HUES64 (cell line): Measurements from ENCODE around the gene ABHD2. TPM values are rescaled to one million over a fixed set of nuclear protein-coding genes. Genes with fewer than 3 reads are reported as not detected.
"Not testable (repeated sequence)": the region's sequence is repeated elsewhere in the genome, so short reads cannot be mapped to it uniquely, and the experiment has no call there.

ENCODE experiments used
- H3K27ac ChIP-seq: 2 replicates; pipeline ENCODE4 v1.7.0; 2013; ENCODE audit warnings: low read depth, low read length, inconsistent platforms
- H3K27me3 ChIP-seq: 2 replicates; pipeline ENCODE4 v1.6.1; 2013; ENCODE audit warnings: mild to moderate bottlenecking, low read length; ENCODE audit not compliant: insufficient read depth
- H3K36me3 ChIP-seq: 2 replicates; pipeline ENCODE4 v1.6.1; 2013; ENCODE audit warnings: mild to moderate bottlenecking, low read length; ENCODE audit not compliant: insufficient read depth
- H3K4me1 ChIP-seq: 2 replicates; pipeline ENCODE4 v1.6.1; 2013; ENCODE audit warnings: mild to moderate bottlenecking, low read length, moderate library complexity; ENCODE audit not compliant: insufficient read depth
- H3K4me3 ChIP-seq: 2 replicates; pipeline ENCODE4 v1.5.1; 2013; ENCODE audit warnings: mild to moderate bottlenecking, low read length, moderate library complexity
- H3K9ac ChIP-seq: 2 replicates; pipeline ENCODE4 v1.6.1; 2013; ENCODE audit warnings: mild to moderate bottlenecking, low read depth, low read length
- H3K9me3 ChIP-seq: 2 replicates; pipeline ENCODE4 v1.6.1; 2013; ENCODE audit warnings: low read depth, low read length; ENCODE audit not compliant: insufficient read depth
- WGBS: fragments of 150-250, 120-280 bp; methylation state at CpG from one replicate; pipeline ENCODE4 v1.1.7; 2013; ENCODE audit warnings: missing lambda C conversion rate; 5-methylcytosine and 5-hydroxymethylcytosine counted together
- polyA plus RNA-seq, 2 experiments: library from polyadenylated mRNA; stranded (reverse); fragments of 50-300 nt; gene quantifications; one replicate each; pipeline ENCODE4 v1.2.3, GENCODE V29; 2013

The ABHD2 gene, protein sequence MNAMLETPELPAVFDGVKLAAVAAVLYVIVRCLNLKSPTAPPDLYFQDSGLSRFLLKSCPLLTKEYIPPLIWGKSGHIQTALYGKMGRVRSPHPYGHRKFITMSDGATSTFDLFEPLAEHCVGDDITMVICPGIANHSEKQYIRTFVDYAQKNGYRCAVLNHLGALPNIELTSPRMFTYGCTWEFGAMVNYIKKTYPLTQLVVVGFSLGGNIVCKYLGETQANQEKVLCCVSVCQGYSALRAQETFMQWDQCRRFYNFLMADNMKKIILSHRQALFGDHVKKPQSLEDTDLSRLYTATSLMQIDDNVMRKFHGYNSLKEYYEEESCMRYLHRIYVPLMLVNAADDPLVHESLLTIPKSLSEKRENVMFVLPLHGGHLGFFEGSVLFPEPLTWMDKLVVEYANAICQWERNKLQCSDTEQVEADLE
- 9.1 TPM for polyA plus RNA-seq (2013, experiment 1 of 2)
- 8.4 TPM for polyA plus RNA-seq (2013, experiment 2 of 2)

GRCh38 chr15:89087830-89088604 is at the start of gene ABHD2:
TSS of gene ABHD2 (plus strand) at chr15:89088456. CDS start at chr15:89116328, 27,872 bp downstream.
- no peaks in the 10 kb centered on the region for H3K36me3 ChIP-seq
- H3K27me3 ChIP-seq = no peaks in the 10 kb centered on the region
- H3K9ac ChIP-seq = peak within 1 kb of the TSS; percentile 56
- peak within 1 kb of the TSS; percentile 79 for H3K4me3 ChIP-seq
- H3K9me3 ChIP-seq = no peaks in the 10 kb centered on the region
- H3K27ac ChIP-seq = peak within 1 kb of the TSS; percentile 70
- 2% methylated on average over 51 of the region's 51 CpGs for WGBS
- peaks cover 15% of the 10 kb centered on the region for H3K4me1 ChIP-seq

- WGBS = 94% methylated on average over 4 of the region's 5 CpGs
- H3K9ac ChIP-seq = no peak overlapping the region
Observed at GRCh38 chr15:89039142-89039541, 49.1 kb upstream of the ABHD2 start.

DNA sequence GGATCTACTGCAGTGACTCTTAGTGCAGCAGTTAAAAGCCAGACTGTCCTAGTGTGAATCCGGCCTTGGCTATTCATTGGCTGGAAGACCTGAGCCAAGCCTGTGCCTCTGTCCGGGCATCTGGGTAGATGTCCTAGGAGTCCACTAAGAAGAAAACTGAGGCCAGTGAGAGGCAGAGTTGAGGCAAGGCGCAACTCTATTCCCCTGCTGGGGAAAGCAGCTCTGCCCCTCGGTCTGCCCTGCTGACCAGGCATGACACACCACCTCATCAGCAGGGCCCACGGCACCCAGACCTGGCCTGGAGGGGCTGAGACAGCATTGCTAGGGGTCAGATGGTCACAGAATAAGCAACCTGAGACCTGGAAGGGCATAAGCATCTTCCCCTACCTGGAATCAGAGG is 46.7 kb upstream of the ABHD2 start:
- Histone ChIP-seq H3K4me1 (no peaks in the 10 kb centered on the region), H3K27ac (no peak overlapping the region), H3K36me3 (no peaks in the 10 kb centered on the region), H3K9me3 (no peaks in the 10 kb centered on the region), H3K9ac (no peak overlapping the region), H3K27me3 (no peaks in the 10 kb centered on the region), H3K4me3 (no peak overlapping the region)
- 96% methylated on average over 5 of the region's 5 CpGs for WGBS

More at GRCh38 chr15:89039142-89039541, 49.1 kb upstream of the ABHD2 start:
- Histone ChIP-seq H3K27ac (no peak overlapping the region), H3K9me3 (no peaks in the 10 kb centered on the region), H3K36me3 (no peaks in the 10 kb centered on the region), H3K4me3 (no peak overlapping the region), H3K27me3 (no peaks in the 10 kb centered on the region), H3K4me1 (no peaks in the 10 kb centered on the region)

DNA sequence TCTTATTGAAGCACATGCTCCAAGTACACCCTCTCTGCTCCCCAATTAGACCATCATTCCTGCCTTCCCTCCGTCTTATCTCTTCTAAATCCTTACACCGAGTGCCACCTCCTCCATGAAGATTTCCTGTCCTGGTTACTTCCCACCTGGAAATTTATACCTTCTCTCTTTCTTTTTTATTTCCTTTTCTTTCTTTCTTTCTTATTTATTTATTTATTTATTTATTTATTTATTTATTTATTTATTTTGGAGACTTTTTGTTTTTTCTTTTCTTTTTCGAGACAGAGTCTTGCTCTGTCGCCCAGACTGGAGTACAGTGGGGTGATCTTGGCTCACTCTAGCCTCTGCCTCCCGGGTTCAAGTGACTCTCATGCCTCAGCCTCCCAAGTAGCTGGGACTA is 45.9 kb upstream of the ABHD2 start:
- no peaks in the 10 kb centered on the region for H3K4me1 ChIP-seq
- no peaks in the 10 kb centered on the region for H3K27me3 ChIP-seq
- 97% methylated on average over 5 of the region's 5 CpGs for WGBS
- H3K36me3 ChIP-seq = no peaks in the 10 kb centered on the region
- no peak overlapping the region for H3K27ac ChIP-seq
- no peaks in the 10 kb centered on the region for H3K9me3 ChIP-seq
- H3K4me3 ChIP-seq = no peak overlapping the region
- H3K9ac ChIP-seq = no peak overlapping the region

DNA sequence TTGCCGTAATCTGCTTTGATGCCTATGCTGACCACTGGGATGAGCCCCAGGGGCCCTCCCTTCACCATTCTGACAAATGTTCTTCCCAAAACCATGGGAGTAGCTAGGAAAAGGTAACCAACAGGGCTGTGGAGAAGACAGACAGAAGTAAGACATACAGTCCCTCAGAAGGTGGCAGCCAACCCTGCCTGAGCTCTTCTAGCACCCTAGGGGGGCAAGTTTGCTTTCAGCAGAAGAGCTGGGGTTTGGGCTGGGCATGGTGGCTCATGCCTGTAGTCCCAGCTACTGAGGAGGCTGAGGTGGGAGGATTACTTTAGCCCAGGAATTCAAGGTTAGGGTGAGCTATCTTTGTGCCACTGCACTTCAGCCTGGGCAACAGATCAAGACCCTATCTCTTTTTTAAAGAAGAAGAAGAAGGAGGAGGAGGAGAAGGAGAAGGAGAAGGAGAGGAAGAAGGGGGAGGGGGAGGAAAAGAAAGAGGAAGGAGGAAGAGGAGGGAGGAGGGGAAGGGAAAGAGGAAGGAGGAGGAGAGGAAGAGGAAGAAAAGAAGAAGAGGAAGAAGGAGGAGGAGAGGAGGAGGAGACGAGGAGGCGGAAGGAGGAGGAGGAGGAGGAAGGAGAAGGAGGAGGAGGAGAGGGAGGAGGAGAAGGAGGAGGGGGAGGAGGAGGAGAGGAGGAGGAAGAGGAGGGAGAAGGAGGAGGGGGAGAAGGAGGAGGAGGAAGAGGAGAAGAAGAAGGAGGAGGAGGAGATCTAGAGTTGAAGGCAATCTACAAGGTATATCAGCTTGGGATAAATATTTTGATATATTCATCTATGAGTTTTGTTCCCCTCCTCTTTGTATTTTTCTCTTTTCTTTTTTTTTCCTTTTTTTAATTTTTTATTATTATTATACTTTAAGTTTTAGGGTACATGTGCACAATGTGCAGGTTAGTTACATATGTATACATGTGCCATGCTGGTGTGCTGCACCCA is 44.9 kb upstream of the ABHD2 start:
- Histone ChIP-seq H3K9me3 (no peaks in the 10 kb centered on the region), H3K9ac (no peak overlapping the region), H3K4me1 (no peaks in the 10 kb centered on the region), H3K4me3 (no peak overlapping the region), H3K27ac (no peak overlapping the region), H3K36me3 (no peaks in the 10 kb centered on the region), H3K27me3 (no peaks in the 10 kb centered on the region)
- 90% methylated on average over 3 of the region's 3 CpGs for WGBS

DNA sequence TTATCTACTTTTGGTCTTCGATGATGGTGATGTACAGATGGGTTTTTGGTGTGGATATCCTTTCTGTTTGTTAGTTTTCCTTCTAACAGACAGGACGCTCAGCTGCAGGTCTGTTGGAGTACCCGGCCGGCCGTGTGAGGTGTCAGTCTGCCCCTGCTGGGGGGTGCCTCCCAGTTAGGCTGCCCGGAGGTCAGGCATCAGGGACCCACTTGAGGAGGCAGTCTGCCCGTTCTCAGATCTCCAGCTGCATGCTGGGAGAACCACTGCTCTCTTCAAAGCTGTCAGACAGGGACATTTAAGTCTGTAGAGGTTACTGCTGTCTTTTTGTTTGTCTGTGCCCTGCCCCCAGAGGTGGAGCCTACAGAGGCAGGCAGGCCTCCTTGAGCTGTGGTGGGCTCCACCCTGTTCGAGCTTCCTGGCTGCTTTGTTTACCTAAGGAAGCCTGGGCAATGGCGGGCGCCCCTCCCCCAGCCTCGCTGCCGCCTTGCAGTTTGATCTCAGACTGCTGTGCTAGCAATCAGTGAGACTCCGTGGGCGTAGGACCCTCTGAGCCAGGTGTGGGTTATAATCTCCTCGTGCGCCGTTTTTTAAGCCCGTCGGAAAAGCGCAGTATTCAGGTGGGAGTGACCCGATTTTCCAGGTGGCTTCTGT is 39.1 kb upstream of the ABHD2 start:
- not testable (repeated sequence) for H3K27ac ChIP-seq, H3K9ac ChIP-seq, H3K4me1 ChIP-seq, H3K27me3 ChIP-seq, H3K4me3 ChIP-seq, H3K9me3 ChIP-seq, H3K36me3 ChIP-seq
- 51% methylated on average over 18 of the region's 21 CpGs for WGBS

DNA sequence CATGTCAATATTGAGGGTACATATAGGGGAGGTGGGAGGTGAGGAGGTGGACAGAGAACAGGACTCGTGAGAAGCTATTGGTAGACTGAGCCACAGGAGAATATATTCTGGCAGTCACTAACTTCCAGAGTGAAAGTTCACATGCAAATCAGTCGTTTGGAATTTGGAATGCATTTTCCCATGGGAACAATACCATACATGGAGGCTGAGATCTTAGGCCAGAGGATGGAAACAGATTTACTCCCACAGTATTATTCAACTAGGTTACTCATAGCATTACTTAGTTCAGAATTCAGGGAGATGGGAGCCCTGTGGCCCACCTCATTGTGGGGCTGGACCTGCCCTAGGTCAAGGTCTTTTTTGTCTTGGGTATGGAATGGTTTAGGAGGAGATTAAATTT is 36.4 kb upstream of the ABHD2 start:
- H3K9ac ChIP-seq = no peak overlapping the region
- no peaks in the 10 kb centered on the region for H3K27me3 ChIP-seq
- no peak overlapping the region for H3K27ac ChIP-seq
- no peaks in the 10 kb centered on the region for H3K36me3 ChIP-seq
- H3K4me1 ChIP-seq = no peaks in the 10 kb centered on the region
- no peaks in the 10 kb centered on the region for H3K9me3 ChIP-seq
- 88% methylated on average over 2 of the region's 2 CpGs for WGBS
- H3K4me3 ChIP-seq = no peak overlapping the region

DNA sequence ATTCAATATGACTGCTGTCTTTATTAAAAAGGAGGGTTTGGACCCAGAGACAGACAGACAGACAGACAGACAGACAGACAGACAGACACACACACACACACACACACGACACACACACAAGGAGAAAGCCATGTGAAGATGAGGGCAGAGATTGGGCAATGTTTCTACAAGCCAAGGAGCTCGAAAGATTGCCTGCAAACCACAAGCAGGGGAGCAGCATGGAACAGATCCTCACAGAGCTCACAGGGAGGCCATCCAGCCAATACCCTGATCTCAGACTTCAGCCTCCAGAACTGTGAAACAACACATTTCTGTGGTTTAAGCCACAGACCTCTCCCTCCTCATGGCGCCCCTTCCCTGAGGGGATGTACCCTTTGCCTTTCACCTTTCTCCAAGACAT is 35.8 kb upstream of the ABHD2 start:
- H3K27ac ChIP-seq = no peak overlapping the region

DNA sequence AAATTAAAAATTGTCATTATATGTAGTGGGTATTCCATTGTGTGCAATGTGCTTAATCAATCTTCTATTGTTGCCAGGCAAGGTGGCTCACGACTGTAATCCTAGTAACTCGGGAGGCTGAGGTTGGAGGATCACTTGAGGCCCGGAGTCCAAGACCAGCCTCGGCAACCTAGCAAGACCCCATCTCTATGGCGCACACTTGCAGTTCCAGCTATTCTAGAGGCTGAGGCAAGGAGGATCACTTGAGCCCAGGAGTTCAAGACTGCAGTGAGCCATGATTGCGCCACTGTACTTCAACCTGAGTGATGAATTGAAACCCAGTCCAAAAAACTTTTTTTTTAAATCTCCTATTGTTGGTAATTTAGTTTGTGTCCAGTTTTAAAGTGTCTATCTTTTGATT is 33.4 kb upstream of the ABHD2 start:
- Histone ChIP-seq H3K4me3 (no peak overlapping the region), H3K4me1 (no peaks in the 10 kb centered on the region), H3K9ac (no peak overlapping the region), H3K9me3 (no peaks in the 10 kb centered on the region), H3K27me3 (no peaks in the 10 kb centered on the region), H3K36me3 (no peaks in the 10 kb centered on the region), H3K27ac (no peak overlapping the region)
- 97% methylated on average over 6 of the region's 6 CpGs for WGBS

More for the DNA sequence above, 35.8 kb upstream of the ABHD2 start:
- Histone ChIP-seq H3K27me3 (no peaks in the 10 kb centered on the region), H3K9ac (no peak overlapping the region), H3K4me1 (no peaks in the 10 kb centered on the region), H3K36me3 (no peaks in the 10 kb centered on the region), H3K4me3 (no peak overlapping the region), H3K9me3 (no peaks in the 10 kb centered on the region)
- WGBS = 90% methylated on average over 2 of the region's 3 CpGs

- Histone ChIP-seq H3K36me3 (no peaks in the 10 kb centered on the region), H3K9ac (no peak overlapping the region), H3K27ac (no peak overlapping the region), H3K27me3 (no peaks in the 10 kb centered on the region), H3K4me1 (no peaks in the 10 kb centered on the region), H3K9me3 (no peaks in the 10 kb centered on the region), H3K4me3 (no peak overlapping the region)
- 43% methylated on average over 11 of the region's 13 CpGs for WGBS
Observed at GRCh38 chr15:89057506-89058133, 30.6 kb upstream of the ABHD2 start.
